Vagina (tissue), 2 donors: ENCODE measurements around the gene DSTYK.

Experiments
- CTCF ChIP-seq, 3 experiments: fragments of 450-650 bp in 2 of 3; fragments of 200-600 bp in 1 of 3; sonication (generic) in 1 of 3; IDR thresholded peaks; one replicate each; pipeline ENCODE4 v1.5.1; 2017 to 2019; ENCODE audit warnings: antibody characterized with exemption in 3 of 3, mild to moderate bottlenecking in 2 of 3, moderate library complexity in 2 of 3
- POLR2A ChIP-seq, 2 donors: fragments of 450-650 bp; IDR thresholded peaks; one replicate each; pipeline ENCODE4 v1.6.1; 2017; ENCODE audit warnings: antibody characterized with exemption in 2 of 2, mild to moderate bottlenecking in 2 of 2, moderate library complexity in 2 of 2
- POLR2AphosphoS5 ChIP-seq, 2 donors: sonication (generic); formaldehyde crosslinking; IDR thresholded peaks; one replicate each; pipeline ENCODE4 v1.9.0; 2017; ENCODE audit warnings: antibody characterized with exemption in 2 of 2, mild to moderate bottlenecking in 2 of 2, low read depth in 1 of 2; ENCODE audit not compliant: insufficient read depth in 1 of 2

DNA sequence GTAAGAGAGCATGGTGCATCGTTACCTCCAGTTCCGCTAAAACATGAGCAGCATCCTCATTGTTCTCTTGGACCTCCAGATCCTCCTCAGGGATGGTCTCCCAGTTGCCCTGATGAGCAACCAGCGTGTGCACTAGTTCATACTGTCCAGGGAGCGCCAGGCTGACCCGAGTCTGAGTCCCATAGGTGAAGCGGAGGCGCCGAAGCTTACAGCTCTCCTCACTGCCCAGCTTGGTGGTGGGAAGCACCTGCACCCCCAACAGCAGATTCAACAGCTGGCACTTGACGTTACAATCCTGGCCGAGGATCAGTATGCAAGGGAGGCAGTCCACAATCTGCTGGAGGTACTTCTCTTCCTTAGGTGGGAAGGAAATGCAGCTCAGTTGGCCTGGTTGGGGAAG lies 24.1 kb downstream of the DSTYK start:
- TF ChIP-seq POLR2A (IDR thresholded peaks at IDR 0.05) (no peak), CTCF (IDR thresholded peaks at IDR 0.05) (no peak), POLR2AphosphoS5 (IDR thresholded peaks at IDR 0.05; ENCODE audit: insufficient read depth in 1 of 2, low read depth in 1 of 2) (no peak)
